GM06990 (cell line): ENCODE data around the gene WNK3.

Experiments used
- DNase-seq: peaks from one replicate; pipeline ENCODE4 v3.0.0-alpha.2; 2011; ENCODE audit not compliant: insufficient read length; ENCODE audit errors: extremely low read depth
- H3K27me3 ChIP-seq: replicated peaks from 2 replicates; pipeline ENCODE4 v1.6.0; 2011; ENCODE audit warnings: low read length; ENCODE audit not compliant: control insufficient read depth, insufficient read depth
- H3K36me3 ChIP-seq: 2 replicates; pipeline ENCODE4 v1.5.1; 2011; ENCODE audit warnings: low read length; ENCODE audit not compliant: control insufficient read depth, insufficient read depth
- H3K4me3 ChIP-seq: replicated peaks from 2 replicates; pipeline ENCODE4 v1.5.1; 2011; ENCODE audit warnings: low read depth, mild to moderate bottlenecking, control low read depth, low read length
- CTCF ChIP-seq: IDR thresholded peaks from 2 replicates; pipeline ENCODE4 v1.5.1; 2011; ENCODE audit warnings: low read length, control low read depth, mild to moderate bottlenecking, inconsistent platforms; ENCODE audit not compliant: insufficient read depth, poor library complexity, severe bottlenecking

The WNK3 gene

GRCh38 chrX:54288277-54288676 is 69.6 kb downstream of the WNK3 start:
- Histone ChIP-seq H3K27me3 (no peaks in the 10 kb centered on the region), H3K4me3 (no peak overlapping the region), H3K36me3 (no peaks in the 10 kb centered on the region)
- no peak for DNase-seq
- no peak for TF ChIP-seq CTCF

- DNase-seq, result no peak
Observed at GRCh38 chrX:54281676-54282075, 76.2 kb downstream of the WNK3 start.

GRCh38 chrX:54280466-54280865 is 77.4 kb downstream of the WNK3 start:
- Histone ChIP-seq H3K27me3 (no peaks in the 10 kb centered on the region), H3K4me3 (no peak overlapping the region), H3K36me3 (no peaks in the 10 kb centered on the region)
- DNase-seq, result no peak
- no peak for TF ChIP-seq CTCF

More at GRCh38 chrX:54281676-54282075, 76.2 kb downstream of the WNK3 start:
- Histone ChIP-seq H3K27me3 (no peaks in the 10 kb centered on the region), H3K36me3 (no peaks in the 10 kb centered on the region), H3K4me3 (no peak overlapping the region)
- no peak for TF ChIP-seq CTCF

GRCh38 chrX:54271664-54272063 is 86.2 kb downstream of the WNK3 start:
- H3K4me3 ChIP-seq, result no peak overlapping the region
- DNase-seq, result no peak
- H3K27me3 ChIP-seq, result no peaks in the 10 kb centered on the region
- TF ChIP-seq CTCF, result no peak
- no peaks in the 10 kb centered on the region for H3K36me3 ChIP-seq

GRCh38 chrX:54248309-54248708 is 109.5 kb downstream of the WNK3 start:
- no peaks in the 10 kb centered on the region for H3K36me3 ChIP-seq
- no peak overlapping the region for H3K4me3 ChIP-seq
- H3K27me3 ChIP-seq, result no peaks in the 10 kb centered on the region
- no peak for DNase-seq
- TF ChIP-seq CTCF, result peak; percentile 32

GRCh38 chrX:54246866-54247265 is 111.0 kb downstream of the WNK3 start:
- Histone ChIP-seq H3K27me3 (no peaks in the 10 kb centered on the region), H3K36me3 (no peaks in the 10 kb centered on the region), H3K4me3 (no peak overlapping the region)
- no peak for TF ChIP-seq CTCF
- no peak for DNase-seq
